GM23338 (cell line): ENCODE results near the gene BCOR. TPM values are rescaled to one million over a fixed set of nuclear protein-coding genes. Genes with fewer than 3 reads are reported as not detected.

Experiments used
- ATAC-seq: fragments of 200-7000 bp; cut with Tn5 transposase; 3 replicates; pipeline ENCODE4 v1.9.1; 2020
- DNase-seq: peaks from one replicate; pipeline ENCODE4 v3.0.0-alpha.2; 2015; ENCODE audit warnings: low spot score
- H2AFZ ChIP-seq: fragments of 200-600 bp; sonication (generic); 2 replicates; pipeline ENCODE4 v1.8.0; 2016; ENCODE audit warnings: antibody characterized with exemption, mild to moderate bottlenecking, moderate library complexity
- H3F3A ChIP-seq: fragments of 200-600 bp; sonication (generic); replicated peaks from 2 replicates; pipeline ENCODE4 v1.8.0; 2017; ENCODE audit warnings: antibody characterized with exemption, mixed run types, low read depth
- H3K27ac ChIP-seq: fragments of 200-600 bp; sonication (generic); 2 replicates; pipeline ENCODE4 v1.6.1; 2016; ENCODE audit warnings: low read depth
- H3K27me3 ChIP-seq: fragments of 200-600 bp; sonication (generic); 2 replicates; pipeline ENCODE4 v1.8.0; 2016; ENCODE audit warnings: mild to moderate bottlenecking, mixed run types, moderate library complexity; ENCODE audit not compliant: insufficient read depth
- H3K36me3 ChIP-seq: fragments of 200-600 bp; sonication (generic); 2 replicates; pipeline ENCODE4 v1.8.0; 2016; ENCODE audit warnings: mild to moderate bottlenecking; ENCODE audit not compliant: insufficient read depth
- H3K4me1 ChIP-seq: fragments of 200-600 bp; sonication (generic); 2 replicates; pipeline ENCODE4 v1.8.0; 2016; ENCODE audit warnings: mild to moderate bottlenecking, moderate library complexity; ENCODE audit not compliant: insufficient read depth
- H3K4me2 ChIP-seq: fragments of 200-600 bp; sonication (generic); 2 replicates; pipeline ENCODE4 v1.7.1; 2017; ENCODE audit warnings: mixed run types
- H3K4me3 ChIP-seq: fragments of 200-600 bp; sonication (generic); 2 replicates; pipeline ENCODE4 v1.6.1; 2016; ENCODE audit warnings: mixed run types
- H3K79me2 ChIP-seq: fragments of 200-600 bp; sonication (generic); replicated peaks from 2 replicates; pipeline ENCODE4 v1.8.0; 2017; ENCODE audit warnings: mild to moderate bottlenecking; ENCODE audit not compliant: insufficient read depth
- H3K9me2 ChIP-seq: fragments of 200-600 bp; sonication (generic); 2 replicates; pipeline ENCODE4 v1.8.0; 2017; ENCODE audit not compliant: insufficient read depth
- H4K20me1 ChIP-seq: fragments of 200-600 bp; sonication (generic); replicated peaks from 2 replicates; pipeline ENCODE4 v1.8.0; 2017; ENCODE audit warnings: mild to moderate bottlenecking; ENCODE audit not compliant: insufficient read depth
- H3K27ac Mint-ChIP-seq: 2 replicates; pipeline ENCODE4 v1.8.0; 2020; ENCODE audit warnings: inconsistent platforms, mild to moderate bottlenecking, moderate library complexity, mixed read lengths
- H3K27me3 Mint-ChIP-seq: 3 replicates; pipeline ENCODE4 v1.8.0; 2022; ENCODE audit warnings: low read depth, mild to moderate bottlenecking, moderate library complexity, mixed read lengths, inconsistent platforms; ENCODE audit not compliant: insufficient read depth, poor library complexity
- H3K36me3 Mint-ChIP-seq: 3 replicates; pipeline ENCODE4 v1.8.0; 2021; ENCODE audit warnings: low read depth, mild to moderate bottlenecking, inconsistent platforms, moderate library complexity, mixed read lengths
- H3K4me1 Mint-ChIP-seq: 3 replicates; pipeline ENCODE4 v1.8.0; 2020; ENCODE audit warnings: mild to moderate bottlenecking, inconsistent platforms, mixed read lengths
- H3K4me3 Mint-ChIP-seq: 3 replicates; pipeline ENCODE4 v1.8.0; 2021; ENCODE audit warnings: moderate library complexity, mild to moderate bottlenecking, inconsistent platforms, mixed read lengths
- H3K9me3 Mint-ChIP-seq: 3 replicates; pipeline ENCODE4 v1.8.0; 2020; ENCODE audit warnings: moderate library complexity, mild to moderate bottlenecking, inconsistent platforms, mixed read lengths
- CREB1 ChIP-seq: fragments of 250-450 bp; sonication (Bioruptor Pico); IDR thresholded peaks from 2 replicates; pipeline ENCODE4 v1.5.0; 2020; ENCODE audit warnings: low read depth, mild to moderate bottlenecking, moderate library complexity
- EZH2 ChIP-seq: fragments of 200-600 bp; sonication (generic); IDR thresholded peaks from one replicate; pipeline ENCODE4 v1.8.0; 2017; ENCODE audit warnings: antibody characterized with exemption, mild to moderate bottlenecking, low read depth; ENCODE audit not compliant: unreplicated experiment
- EZH2phosphoT487 ChIP-seq: fragments of 200-600 bp; sonication (generic); IDR thresholded peaks from one replicate; pipeline ENCODE4 v1.8.1; 2018; ENCODE audit warnings: antibody characterized with exemption; ENCODE audit not compliant: unreplicated experiment
- JUNB ChIP-seq: IDR thresholded peaks from one replicate; pipeline ENCODE4 v1.6.1; 2016; ENCODE audit warnings: antibody characterized with exemption; ENCODE audit not compliant: unreplicated experiment
- NANOG ChIP-seq: IDR thresholded peaks from 2 replicates; pipeline ENCODE4 v1.6.1; 2016; ENCODE audit warnings: antibody characterized with exemption, borderline replicate concordance
- POLR2AphosphoS5 ChIP-seq: IDR thresholded peaks from 2 replicates; pipeline ENCODE4 v1.6.1; 2016; ENCODE audit warnings: antibody characterized with exemption, low read depth
- STAT1 ChIP-seq: IDR thresholded peaks from one replicate; pipeline ENCODE4 v1.6.1; 2016; ENCODE audit warnings: antibody characterized with exemption; ENCODE audit not compliant: unreplicated experiment
- ZNF114 ChIP-seq: fragments of 250-450 bp; sonication (Bioruptor Pico); IDR thresholded peaks from 2 replicates; pipeline ENCODE4 v1.5.0; 2020; ENCODE audit warnings: mild to moderate bottlenecking, moderate library complexity
- ZNF331 ChIP-seq: fragments of 250-450 bp; sonication (Bioruptor Pico); IDR thresholded peaks from 2 replicates; pipeline ENCODE4 v1.5.0; 2020; ENCODE audit warnings: low read depth, mild to moderate bottlenecking, moderate library complexity
- polyA plus RNA-seq: library from polyadenylated mRNA; unstranded; fragments of >200 nt; fragmentation: Nextera tagmentation; extraction: Ambion mirVana; gene quantifications from 2 replicates; pipeline ENCODE4 v1.2.1, GENCODE V29; 2016
- total RNA-seq: library from RNA; depleted of rRNA; stranded (reverse); fragments of >200 nt; shearing (Covaris generic); gene quantifications from 2 replicates; pipeline ENCODE4 v1.2.3, GENCODE V29; 2014
- TF ChIP-seq, protein P1 (sequence below): IDR thresholded peaks from one replicate; pipeline ENCODE4 v1.6.1; 2018; ENCODE audit warnings: antibody characterized with exemption; ENCODE audit not compliant: unreplicated experiment
- TF ChIP-seq, protein P2 (sequence below), 2 experiments: fragments of 200-600 bp in 1 of 2; sonication (generic) in 1 of 2; conservative IDR thresholded peaks; 2 replicates each; pipeline versions ENCODE4 v1.5.1 to v1.6.1; 2016 to 2017; ENCODE audit warnings: antibody characterized with exemption in 2 of 2, low read depth in 2 of 2, mild to moderate bottlenecking in 2 of 2, moderate library complexity in 1 of 2
- TF ChIP-seq, protein P3 (sequence below): IDR thresholded peaks from 2 replicates; pipeline ENCODE4 v1.6.1; 2016; ENCODE audit warnings: antibody characterized with exemption
- TF ChIP-seq, protein P4 (sequence below): fragments of 250-450 bp; sonication (Bioruptor Pico); IDR thresholded peaks from 2 replicates; pipeline ENCODE4 v1.5.0; 2020; ENCODE audit warnings: mild to moderate bottlenecking, moderate library complexity

Gene BCOR
- total and polyA plus RNA-seq, 2 experiments from 2014 or later, result 25.5 to 60.8 TPM

DNA sequence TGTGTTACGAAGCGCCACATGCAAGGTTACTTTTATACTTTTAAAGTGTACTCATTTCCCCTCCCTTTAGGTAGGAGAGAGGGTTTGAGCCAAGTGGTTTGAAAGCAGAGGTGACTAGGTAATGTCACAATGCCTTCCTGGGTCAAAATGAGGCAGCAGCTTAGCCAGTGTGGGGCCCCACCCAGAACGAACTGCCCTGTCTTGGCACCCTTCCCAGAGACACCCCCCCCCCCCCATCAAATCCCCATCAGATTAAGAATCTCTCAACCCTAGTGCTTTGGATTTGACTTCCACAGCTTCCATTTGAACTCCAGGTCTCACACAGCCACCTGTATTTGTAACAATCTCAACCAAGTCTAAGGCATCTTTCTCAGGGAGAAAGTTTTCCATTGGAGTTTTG, 31.1 kb downstream of the BCOR start:
- H3K27ac ChIP-seq, result no peak overlapping the region
- H4K20me1 ChIP-seq, result no peaks in the 10 kb centered on the region; the same call in 1 of the 2 replicates
- peaks cover 21% of the 10 kb centered on the region for H3K79me2 ChIP-seq
- H3K4me1 Mint-ChIP-seq, result peaks cover 58% of the 10 kb centered on the region
- no peak overlapping the region for H3K4me3 ChIP-seq
- H2AFZ ChIP-seq, result no peak overlapping the region
- no peaks in the 10 kb centered on the region for H3K27me3 ChIP-seq
- no peaks in the 10 kb centered on the region for H3K9me3 Mint-ChIP-seq
- peaks cover 2% of the 10 kb centered on the region for H3K27me3 Mint-ChIP-seq
- no peak for ATAC-seq
- TF ChIP-seq, protein P1, sequence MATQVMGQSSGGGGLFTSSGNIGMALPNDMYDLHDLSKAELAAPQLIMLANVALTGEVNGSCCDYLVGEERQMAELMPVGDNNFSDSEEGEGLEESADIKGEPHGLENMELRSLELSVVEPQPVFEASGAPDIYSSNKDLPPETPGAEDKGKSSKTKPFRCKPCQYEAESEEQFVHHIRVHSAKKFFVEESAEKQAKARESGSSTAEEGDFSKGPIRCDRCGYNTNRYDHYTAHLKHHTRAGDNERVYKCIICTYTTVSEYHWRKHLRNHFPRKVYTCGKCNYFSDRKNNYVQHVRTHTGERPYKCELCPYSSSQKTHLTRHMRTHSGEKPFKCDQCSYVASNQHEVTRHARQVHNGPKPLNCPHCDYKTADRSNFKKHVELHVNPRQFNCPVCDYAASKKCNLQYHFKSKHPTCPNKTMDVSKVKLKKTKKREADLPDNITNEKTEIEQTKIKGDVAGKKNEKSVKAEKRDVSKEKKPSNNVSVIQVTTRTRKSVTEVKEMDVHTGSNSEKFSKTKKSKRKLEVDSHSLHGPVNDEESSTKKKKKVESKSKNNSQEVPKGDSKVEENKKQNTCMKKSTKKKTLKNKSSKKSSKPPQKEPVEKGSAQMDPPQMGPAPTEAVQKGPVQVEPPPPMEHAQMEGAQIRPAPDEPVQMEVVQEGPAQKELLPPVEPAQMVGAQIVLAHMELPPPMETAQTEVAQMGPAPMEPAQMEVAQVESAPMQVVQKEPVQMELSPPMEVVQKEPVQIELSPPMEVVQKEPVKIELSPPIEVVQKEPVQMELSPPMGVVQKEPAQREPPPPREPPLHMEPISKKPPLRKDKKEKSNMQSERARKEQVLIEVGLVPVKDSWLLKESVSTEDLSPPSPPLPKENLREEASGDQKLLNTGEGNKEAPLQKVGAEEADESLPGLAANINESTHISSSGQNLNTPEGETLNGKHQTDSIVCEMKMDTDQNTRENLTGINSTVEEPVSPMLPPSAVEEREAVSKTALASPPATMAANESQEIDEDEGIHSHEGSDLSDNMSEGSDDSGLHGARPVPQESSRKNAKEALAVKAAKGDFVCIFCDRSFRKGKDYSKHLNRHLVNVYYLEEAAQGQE, result no peak
- TF ChIP-seq EZH2 (no peak), ZNF114 (CRISPR knock-in tag) (no peak), JUNB (no peak), CREB1 (CRISPR knock-in tag) (no peak), POLR2AphosphoS5 (no peak), STAT1 (no peak), EZH2phosphoT487 (no peak), ZNF331 (no peak), NANOG (no peak)
- TF ChIP-seq, protein P2, sequence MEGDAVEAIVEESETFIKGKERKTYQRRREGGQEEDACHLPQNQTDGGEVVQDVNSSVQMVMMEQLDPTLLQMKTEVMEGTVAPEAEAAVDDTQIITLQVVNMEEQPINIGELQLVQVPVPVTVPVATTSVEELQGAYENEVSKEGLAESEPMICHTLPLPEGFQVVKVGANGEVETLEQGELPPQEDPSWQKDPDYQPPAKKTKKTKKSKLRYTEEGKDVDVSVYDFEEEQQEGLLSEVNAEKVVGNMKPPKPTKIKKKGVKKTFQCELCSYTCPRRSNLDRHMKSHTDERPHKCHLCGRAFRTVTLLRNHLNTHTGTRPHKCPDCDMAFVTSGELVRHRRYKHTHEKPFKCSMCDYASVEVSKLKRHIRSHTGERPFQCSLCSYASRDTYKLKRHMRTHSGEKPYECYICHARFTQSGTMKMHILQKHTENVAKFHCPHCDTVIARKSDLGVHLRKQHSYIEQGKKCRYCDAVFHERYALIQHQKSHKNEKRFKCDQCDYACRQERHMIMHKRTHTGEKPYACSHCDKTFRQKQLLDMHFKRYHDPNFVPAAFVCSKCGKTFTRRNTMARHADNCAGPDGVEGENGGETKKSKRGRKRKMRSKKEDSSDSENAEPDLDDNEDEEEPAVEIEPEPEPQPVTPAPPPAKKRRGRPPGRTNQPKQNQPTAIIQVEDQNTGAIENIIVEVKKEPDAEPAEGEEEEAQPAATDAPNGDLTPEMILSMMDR (conservative IDR thresholded peaks at IDR 0.05; ENCODE audit: low read depth in 2 of 2), result no peak
- TF ChIP-seq, protein P3, sequence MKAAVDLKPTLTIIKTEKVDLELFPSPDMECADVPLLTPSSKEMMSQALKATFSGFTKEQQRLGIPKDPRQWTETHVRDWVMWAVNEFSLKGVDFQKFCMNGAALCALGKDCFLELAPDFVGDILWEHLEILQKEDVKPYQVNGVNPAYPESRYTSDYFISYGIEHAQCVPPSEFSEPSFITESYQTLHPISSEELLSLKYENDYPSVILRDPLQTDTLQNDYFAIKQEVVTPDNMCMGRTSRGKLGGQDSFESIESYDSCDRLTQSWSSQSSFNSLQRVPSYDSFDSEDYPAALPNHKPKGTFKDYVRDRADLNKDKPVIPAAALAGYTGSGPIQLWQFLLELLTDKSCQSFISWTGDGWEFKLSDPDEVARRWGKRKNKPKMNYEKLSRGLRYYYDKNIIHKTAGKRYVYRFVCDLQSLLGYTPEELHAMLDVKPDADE, result no peak
- TF ChIP-seq, protein P4, sequence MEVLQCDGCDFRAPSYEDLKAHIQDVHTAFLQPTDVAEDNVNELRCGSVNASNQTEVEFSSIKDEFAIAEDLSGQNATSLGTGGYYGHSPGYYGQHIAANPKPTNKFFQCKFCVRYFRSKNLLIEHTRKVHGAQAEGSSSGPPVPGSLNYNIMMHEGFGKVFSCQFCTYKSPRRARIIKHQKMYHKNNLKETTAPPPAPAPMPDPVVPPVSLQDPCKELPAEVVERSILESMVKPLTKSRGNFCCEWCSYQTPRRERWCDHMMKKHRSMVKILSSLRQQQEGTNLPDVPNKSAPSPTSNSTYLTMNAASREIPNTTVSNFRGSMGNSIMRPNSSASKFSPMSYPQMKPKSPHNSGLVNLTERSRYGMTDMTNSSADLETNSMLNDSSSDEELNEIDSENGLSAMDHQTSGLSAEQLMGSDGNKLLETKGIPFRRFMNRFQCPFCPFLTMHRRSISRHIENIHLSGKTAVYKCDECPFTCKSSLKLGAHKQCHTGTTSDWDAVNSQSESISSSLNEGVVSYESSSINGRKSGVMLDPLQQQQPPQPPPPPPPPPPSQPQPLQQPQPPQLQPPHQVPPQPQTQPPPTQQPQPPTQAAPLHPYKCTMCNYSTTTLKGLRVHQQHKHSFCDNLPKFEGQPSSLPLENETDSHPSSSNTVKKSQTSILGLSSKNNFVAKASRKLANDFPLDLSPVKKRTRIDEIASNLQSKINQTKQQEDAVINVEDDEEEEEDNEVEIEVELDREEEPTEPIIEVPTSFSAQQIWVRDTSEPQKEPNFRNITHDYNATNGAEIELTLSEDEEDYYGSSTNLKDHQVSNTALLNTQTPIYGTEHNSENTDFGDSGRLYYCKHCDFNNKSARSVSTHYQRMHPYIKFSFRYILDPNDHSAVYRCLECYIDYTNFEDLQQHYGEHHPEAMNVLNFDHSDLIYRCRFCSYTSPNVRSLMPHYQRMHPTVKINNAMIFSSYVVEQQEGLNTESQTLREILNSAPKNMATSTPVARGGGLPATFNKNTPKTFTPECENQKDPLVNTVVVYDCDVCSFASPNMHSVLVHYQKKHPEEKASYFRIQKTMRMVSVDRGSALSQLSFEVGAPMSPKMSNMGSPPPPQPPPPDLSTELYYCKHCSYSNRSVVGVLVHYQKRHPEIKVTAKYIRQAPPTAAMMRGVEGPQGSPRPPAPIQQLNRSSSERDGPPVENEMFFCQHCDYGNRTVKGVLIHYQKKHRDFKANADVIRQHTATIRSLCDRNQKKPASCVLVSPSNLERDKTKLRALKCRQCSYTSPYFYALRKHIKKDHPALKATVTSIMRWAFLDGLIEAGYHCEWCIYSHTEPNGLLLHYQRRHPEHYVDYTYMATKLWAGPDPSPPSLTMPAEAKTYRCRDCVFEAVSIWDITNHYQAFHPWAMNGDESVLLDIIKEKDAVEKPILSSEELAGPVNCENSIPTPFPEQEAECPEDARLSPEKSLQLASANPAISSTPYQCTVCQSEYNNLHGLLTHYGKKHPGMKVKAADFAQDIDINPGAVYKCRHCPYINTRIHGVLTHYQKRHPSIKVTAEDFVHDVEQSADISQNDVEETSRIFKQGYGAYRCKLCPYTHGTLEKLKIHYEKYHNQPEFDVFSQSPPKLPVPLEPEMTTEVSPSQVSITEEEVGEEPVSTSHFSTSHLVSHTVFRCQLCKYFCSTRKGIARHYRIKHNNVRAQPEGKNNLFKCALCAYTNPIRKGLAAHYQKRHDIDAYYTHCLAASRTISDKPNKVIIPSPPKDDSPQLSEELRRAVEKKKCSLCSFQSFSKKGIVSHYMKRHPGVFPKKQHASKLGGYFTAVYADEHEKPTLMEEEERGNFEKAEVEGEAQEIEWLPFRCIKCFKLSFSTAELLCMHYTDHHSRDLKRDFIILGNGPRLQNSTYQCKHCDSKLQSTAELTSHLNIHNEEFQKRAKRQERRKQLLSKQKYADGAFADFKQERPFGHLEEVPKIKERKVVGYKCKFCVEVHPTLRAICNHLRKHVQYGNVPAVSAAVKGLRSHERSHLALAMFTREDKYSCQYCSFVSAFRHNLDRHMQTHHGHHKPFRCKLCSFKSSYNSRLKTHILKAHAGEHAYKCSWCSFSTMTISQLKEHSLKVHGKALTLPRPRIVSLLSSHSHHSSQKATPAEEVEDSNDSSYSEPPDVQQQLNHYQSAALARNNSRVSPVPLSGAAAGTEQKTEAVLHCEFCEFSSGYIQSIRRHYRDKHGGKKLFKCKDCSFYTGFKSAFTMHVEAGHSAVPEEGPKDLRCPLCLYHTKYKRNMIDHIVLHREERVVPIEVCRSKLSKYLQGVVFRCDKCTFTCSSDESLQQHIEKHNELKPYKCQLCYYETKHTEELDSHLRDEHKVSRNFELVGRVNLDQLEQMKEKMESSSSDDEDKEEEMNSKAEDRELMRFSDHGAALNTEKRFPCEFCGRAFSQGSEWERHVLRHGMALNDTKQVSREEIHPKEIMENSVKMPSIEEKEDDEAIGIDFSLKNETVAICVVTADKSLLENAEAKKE (CRISPR knock-in tag), result no peak
- H3K27ac Mint-ChIP-seq, result no peak overlapping the region
- H3K9me2 ChIP-seq, result no peaks in the 10 kb centered on the region
- no peak overlapping the region for H3K4me2 ChIP-seq
- peaks cover 12% of the 10 kb centered on the region; the same call in 1 of the 2 replicates for H3K4me1 ChIP-seq
- H3F3A ChIP-seq, result no peaks in the 10 kb centered on the region
- DNase-seq, result no peak
- peaks cover 98% of the 10 kb centered on the region for H3K36me3 Mint-ChIP-seq
- H3K36me3 ChIP-seq, result 0 out of 2 replicates have a peak, but pooled peaks cover 4% of the 10 kb centered on the region
- no peak overlapping the region for H3K4me3 Mint-ChIP-seq
